ENCODE results near the gene TESPA1. TPM values are rescaled to one million over a fixed set of nuclear protein-coding genes. Genes with fewer than 3 reads are reported as not detected.
A peak's percentile ranks its signal among the peaks of the same experiment; 100 is the strongest.

The TESPA1 gene
- total and polyA plus RNA-seq, 4 experiments from 2014 or later: 105 to 287 (median 243) TPM

- H3K27me3 Mint-ChIP-seq: no peaks in the 10 kb centered on the region
Measured at GRCh38 chr12:54993181-54993835, 8.7 kb upstream of the TESPA1 start.

DNA sequence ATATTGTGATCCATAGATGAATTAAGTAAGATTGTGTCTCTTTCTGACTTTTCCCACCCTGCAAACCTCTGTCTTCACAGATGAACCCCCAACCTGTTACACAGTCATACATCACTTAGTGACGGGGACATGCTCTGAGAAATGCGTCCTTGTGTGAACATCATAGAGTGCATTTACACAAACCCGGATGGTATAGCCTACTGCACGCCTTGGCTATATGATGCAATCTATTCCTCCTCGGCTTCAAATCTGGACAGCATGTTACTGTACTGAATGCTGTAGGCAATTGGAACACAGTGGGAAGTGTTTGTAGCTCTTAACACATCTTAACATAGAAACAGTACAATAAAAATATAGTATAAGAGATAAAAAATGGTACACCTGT is 7.4 kb upstream of the TESPA1 start:
- H3K4me1 ChIP-seq (ENCODE audit: insufficient read depth, low read length): peaks cover 57% of the 10 kb centered on the region
- Mint-ChIP-seq H3K9me3 (no peaks in the 10 kb centered on the region), H3K4me3 (peak overlapping the region in 7 of 8 donors; percentile 18 to 99 (median 95)), H3K27me3 (no peaks in the 10 kb centered on the region), H3K4me1 (peaks cover 42 to 61% (median 48%) of the 10 kb centered on the region in 4 donors), H3K36me3 (peaks cover 2 to 3% of the 10 kb centered on the region in 2 donors), H3K27ac (peak overlapping the region; percentile 95 to 99 (median 99))
- H3K27me3 ChIP-seq (ENCODE audit: insufficient read depth, low read length): no peaks in the 10 kb centered on the region
- peak overlapping the region; percentile 60 for H3K27ac ChIP-seq (ENCODE audit: low read depth, low read length)
- ChIA-PET POLR2A (ENCODE audit: partially characterized antibody) (interaction anchor here (0.9 to 3.0 kb wide), 12 partner anchors 8 to 242 kb away, joined by 3 to 41 read pairs (median 7); partner anchors contain the start of gene TESPA1), CTCF (ENCODE audit: partially characterized antibody) (interaction anchor here (0.6 to 13.7 kb wide), 30 partner anchors 8 to 299 kb away, joined by 3 to 751 read pairs (median 10); partner anchors contain the start of genes MUCL1 and TESPA1)
- no peaks in the 10 kb centered on the region for H3K36me3 ChIP-seq (ENCODE audit: insufficient read depth, low read length)
- no peak for DNase-seq
- no peaks in the 10 kb centered on the region for H3K9me3 ChIP-seq (ENCODE audit: control insufficient read depth in 1 of 2, low read length in 2 of 2)
- intact Hi-C loops (cut with micrococcal nuclease): loop anchor here (2.0 kb wide), 2 partner anchors 33 to 57 kb away; no protein-coding TSS in a partner anchor
- no peak overlapping the region for H3K4me3 ChIP-seq (ENCODE audit: low read length in 2 of 2)

More at GRCh38 chr12:54993181-54993835, 8.7 kb upstream of the TESPA1 start:
- Histone ChIP-seq H3K4me1 (ENCODE audit: insufficient read depth, low read length) (peaks cover 46% of the 10 kb centered on the region), H3K27ac (ENCODE audit: low read depth, low read length) (no peak overlapping the region), H3K9me3 (ENCODE audit: control insufficient read depth in 1 of 2, low read length in 2 of 2) (no peaks in the 10 kb centered on the region), H3K36me3 (ENCODE audit: insufficient read depth, low read length) (no peaks in the 10 kb centered on the region), H3K27me3 (ENCODE audit: insufficient read depth, low read length) (no peaks in the 10 kb centered on the region), H3K4me3 (ENCODE audit: low read length in 2 of 2) (no peak overlapping the region)
- Mint-ChIP-seq H3K4me1 (peaks cover 36 to 49% (median 39%) of the 10 kb centered on the region in 4 donors), H3K36me3 (peaks cover 0 to 2% of the 10 kb centered on the region in 2 donors), H3K27ac (peak overlapping the region in 2 of 7 donors; percentile 32 to 36), H3K4me3 (peak overlapping the region in 3 of 8 donors; percentile 12 to 22 (median 15)), H3K9me3 (no peaks in the 10 kb centered on the region)
- peak; percentile 71 to 87 (median 73) for DNase-seq
- POLR2A ChIA-PET (ENCODE audit: partially characterized antibody): interaction anchor here (1.1 to 3.0 kb wide), 11 partner anchors 9 to 254 kb away, joined by 3 to 41 read pairs (median 9); partner anchors contain the start of gene TESPA1
- intact Hi-C loops (cut with micrococcal nuclease): loop anchor here (1.0 to 2.0 kb wide), 9 partner anchors 8 to 291 kb away; partner anchors contain the start of gene MUCL1
- CTCF ChIA-PET (ENCODE audit: partially characterized antibody): interaction anchor here (0.7 to 13.7 kb wide), 47 partner anchors 9 to 295 kb away, joined by 3 to 751 read pairs (median 6); partner anchors contain the start of genes MUCL1 and TESPA1

GRCh38 chr12:54991161-54991990 is 6.8 kb upstream of the TESPA1 start:
- Histone ChIP-seq H3K27me3 (ENCODE audit: insufficient read depth, low read length) (no peaks in the 10 kb centered on the region), H3K4me1 (ENCODE audit: insufficient read depth, low read length) (peaks cover 63% of the 10 kb centered on the region), H3K27ac (ENCODE audit: low read depth, low read length) (peak overlapping the region; percentile 60), H3K9me3 (ENCODE audit: control insufficient read depth in 1 of 2, low read length in 2 of 2) (no peaks in the 10 kb centered on the region), H3K4me3 (ENCODE audit: low read length in 2 of 2) (peak overlapping the region; percentile 23 to 30), H3K36me3 (ENCODE audit: insufficient read depth, low read length) (no peaks in the 10 kb centered on the region)
- Mint-ChIP-seq H3K36me3 (peaks cover 2 to 3% of the 10 kb centered on the region in 2 donors), H3K27ac (peak overlapping the region; percentile 95 to 99 (median 99)), H3K27me3 (no peaks in the 10 kb centered on the region), H3K9me3 (peaks cover 0 to 3% (median 0%) of the 10 kb centered on the region in 8 donors), H3K4me1 (peaks cover 43 to 67% (median 54%) of the 10 kb centered on the region in 4 donors), H3K4me3 (peak overlapping the region; percentile 88 to 99 (median 95))
- CTCF ChIA-PET (ENCODE audit: partially characterized antibody): interaction anchor here (2.1 to 13.7 kb wide), 9 partner anchors 7 to 267 kb away, joined by 6 to 751 read pairs (median 38); partner anchors contain the start of genes MUCL1 and TESPA1
- POLR2A ChIA-PET (ENCODE audit: partially characterized antibody): interaction anchor here (0.9 to 3.0 kb wide), 7 partner anchors 8 to 242 kb away, joined by 3 to 41 read pairs (median 4); partner anchors contain the start of gene TESPA1
- intact Hi-C loops (cut with micrococcal nuclease): no loop called here
- DNase-seq: peak; percentile 41 to 54 (median 49)

- Histone ChIP-seq H3K27me3 (ENCODE audit: insufficient read depth, low read length) (no peaks in the 10 kb centered on the region), H3K4me3 (ENCODE audit: low read length in 2 of 2) (no peak overlapping the region), H3K27ac (ENCODE audit: low read depth, low read length) (peak overlapping the region; percentile 5), H3K36me3 (ENCODE audit: insufficient read depth, low read length) (no peaks in the 10 kb centered on the region), H3K9me3 (ENCODE audit: control insufficient read depth in 1 of 2, low read length in 2 of 2) (no peaks in the 10 kb centered on the region), H3K4me1 (ENCODE audit: insufficient read depth, low read length) (peaks cover 76% of the 10 kb centered on the region)
- intact Hi-C loops (cut with micrococcal nuclease): loop anchor here (10.0 kb wide), 1 partner anchor 825 kb away; the partner anchor contains the start of genes ORMDL2 and SARNP
- Mint-ChIP-seq H3K27me3 (no peaks in the 10 kb centered on the region), H3K4me3 (peak overlapping the region in 7 of 8 donors; percentile 64 to 98 (median 95)), H3K4me1 (peaks cover 52 to 83% (median 64%) of the 10 kb centered on the region in 4 donors), H3K36me3 (peaks cover 3 to 8% of the 10 kb centered on the region in 2 donors), H3K27ac (peak overlapping the region; percentile 95 to 99 (median 99)), H3K9me3 (peaks cover 0 to 3% (median 0%) of the 10 kb centered on the region in 8 donors)
- ChIA-PET CTCF (ENCODE audit: partially characterized antibody) (interaction anchor here (1.2 kb wide), 1 partner anchor 82 kb away, joined by 5 read pairs; no protein-coding TSS in a partner anchor), POLR2A (ENCODE audit: partially characterized antibody) (no interaction called here)
- DNase-seq: no peak
Measured at GRCh38 chr12:54989829-54990228, 5.3 kb upstream of the TESPA1 start.

GRCh38 chr12:54988402-54989054 is 4.0 kb upstream of the TESPA1 start:
- Histone ChIP-seq H3K9me3 (ENCODE audit: control insufficient read depth in 1 of 2, low read length in 2 of 2) (no peaks in the 10 kb centered on the region), H3K36me3 (ENCODE audit: insufficient read depth, low read length) (no peaks in the 10 kb centered on the region), H3K27me3 (ENCODE audit: insufficient read depth, low read length) (no peaks in the 10 kb centered on the region), H3K4me1 (ENCODE audit: insufficient read depth, low read length) (peaks cover 76% of the 10 kb centered on the region), H3K4me3 (ENCODE audit: low read length in 2 of 2) (no peak overlapping the region), H3K27ac (ENCODE audit: low read depth, low read length) (peak overlapping the region; percentile 1)
- Mint-ChIP-seq H3K36me3 (peaks cover 6 to 21% of the 10 kb centered on the region in 2 donors), H3K9me3 (peaks cover 0 to 3% (median 0%) of the 10 kb centered on the region in 8 donors), H3K4me3 (peak overlapping the region in 6 of 8 donors; percentile 24 to 78 (median 56)), H3K27me3 (no peaks in the 10 kb centered on the region), H3K27ac (peak overlapping the region; percentile 76 to 95 (median 87)), H3K4me1 (peaks cover 52 to 96% (median 64%) of the 10 kb centered on the region in 4 donors)
- intact Hi-C loops (cut with micrococcal nuclease): loop anchor here (10.0 kb wide), 1 partner anchor 826 kb away; the partner anchor contains the start of genes ORMDL2 and SARNP
- ChIA-PET CTCF (ENCODE audit: partially characterized antibody) (interaction anchor here (0.8 to 6.0 kb wide), 4 partner anchors 22 to 86 kb away, joined by 3 to 74 read pairs (median 4); no protein-coding TSS in a partner anchor), POLR2A (ENCODE audit: partially characterized antibody) (interaction anchor here (1.6 kb wide), 1 partner anchor 11 kb away, joined by 5 read pairs; no protein-coding TSS in a partner anchor)
- no peak for DNase-seq

- H3K4me1 ChIP-seq (ENCODE audit: insufficient read depth, low read length): peaks cover 71% of the 10 kb centered on the region
- peaks cover 14 to 29% of the 10 kb centered on the region in 2 donors for H3K36me3 Mint-ChIP-seq
- no peak overlapping the region for H3K27ac ChIP-seq (ENCODE audit: low read depth, low read length)
- peak overlapping the region in 4 of 8 donors; percentile 5 to 47 (median 31) for H3K4me3 Mint-ChIP-seq
- no peaks in the 10 kb centered on the region for H3K27me3 ChIP-seq (ENCODE audit: insufficient read depth, low read length)
- DNase-seq: no peak
- H3K4me1 Mint-ChIP-seq: peaks cover 53 to 96% (median 63%) of the 10 kb centered on the region in 4 donors
- peaks cover 0 to 3% (median 0%) of the 10 kb centered on the region in 8 donors for H3K9me3 Mint-ChIP-seq
- intact Hi-C loops (cut with micrococcal nuclease): loop anchor here (10.0 kb wide), 1 partner anchor 827 kb away; the partner anchor contains the start of genes ORMDL2 and SARNP
- H3K36me3 ChIP-seq (ENCODE audit: insufficient read depth, low read length): no peaks in the 10 kb centered on the region
- ChIA-PET CTCF (ENCODE audit: partially characterized antibody) (interaction anchor here (0.8 to 6.0 kb wide), 5 partner anchors 14 to 86 kb away, joined by 3 to 74 read pairs (median 4); no protein-coding TSS in a partner anchor), POLR2A (ENCODE audit: partially characterized antibody) (interaction anchor here (1.6 kb wide), 1 partner anchor 10 kb away, joined by 5 read pairs; no protein-coding TSS in a partner anchor)
- H3K27me3 Mint-ChIP-seq: no peaks in the 10 kb centered on the region
- H3K27ac Mint-ChIP-seq: peak overlapping the region; percentile 54 to 99 (median 81)
- H3K9me3 ChIP-seq (ENCODE audit: control insufficient read depth in 1 of 2, low read length in 2 of 2): no peaks in the 10 kb centered on the region
- H3K4me3 ChIP-seq (ENCODE audit: low read length in 2 of 2): no peak overlapping the region
Measured at GRCh38 chr12:54987611-54988231, 3.2 kb upstream of the TESPA1 start.
